CD4-positive, CD25-positive, alpha-beta regulatory T cell (primary cell): ENCODE measurements around the gene ATL1. TPM values are rescaled to one million over a fixed set of nuclear protein-coding genes. Genes with fewer than 3 reads are reported as not detected.
A peak's percentile ranks its signal among the peaks of the same experiment; 100 is the strongest.
"Not testable (repeated sequence)": the region's sequence is repeated elsewhere in the genome, so short reads cannot be mapped to it uniquely, and the experiment has no call there.

Experiments used
- ATAC-seq, 2 donors: fragments of 150-1000 bp; cut with Tn5 transposase; one replicate each; pipeline ENCODE4 v1.10.0; 2021; ENCODE audit warnings: low read depth in 2 of 2, moderate number of reproducible peaks in 2 of 2, moderate library complexity in 1 of 2
- DNase-seq, 3 donors: peaks; one replicate each; pipeline versions ENCODE4 v3.0.0 to v3.0.0-alpha.2; 2012 to 2022; ENCODE audit warnings: mixed read lengths in 1 of 3
- H3K27ac ChIP-seq: one replicate; pipeline ENCODE4 v1.7.0; 2013; ENCODE audit warnings: mild to moderate bottlenecking, low read length; ENCODE audit not compliant: insufficient read depth, poor library complexity, severe bottlenecking
- H3K27me3 ChIP-seq: one replicate; pipeline ENCODE4 v1.7.0; 2013; ENCODE audit warnings: low read length; ENCODE audit not compliant: control insufficient read depth, insufficient read depth
- H3K36me3 ChIP-seq: one replicate; pipeline ENCODE4 v1.7.0; 2013; ENCODE audit warnings: mild to moderate bottlenecking, low read length, moderate library complexity; ENCODE audit not compliant: control insufficient read depth, insufficient read depth
- H3K4me1 ChIP-seq: 2 replicates; pipeline ENCODE4 v1.7.0; 2013; ENCODE audit warnings: mild to moderate bottlenecking, low read length; ENCODE audit not compliant: insufficient read depth, control insufficient read depth, poor library complexity, severe bottlenecking
- H3K4me3 ChIP-seq: one replicate; pipeline ENCODE4 v1.7.0; 2013; ENCODE audit warnings: low read depth, mild to moderate bottlenecking, low read length, moderate library complexity
- H3K9me3 ChIP-seq, 2 experiments: 1 replicate in 1 of 2; 2 replicates in 1 of 2; pipeline ENCODE4 v1.7.0; 2013; ENCODE audit warnings: low read length in 2 of 2, mild to moderate bottlenecking in 1 of 2, moderate library complexity in 1 of 2; ENCODE audit not compliant: control insufficient read depth in 2 of 2
- H3K27ac Mint-ChIP-seq, 3 donors: one replicate each; pipeline ENCODE4 v1.8.0; 2020 to 2022; ENCODE audit warnings: mild to moderate bottlenecking in 3 of 3, mixed read lengths in 3 of 3, moderate library complexity in 2 of 3
- H3K27me3 Mint-ChIP-seq: one replicate; pipeline ENCODE4 v1.8.0; 2022; ENCODE audit warnings: mild to moderate bottlenecking, mixed read lengths
- H3K36me3 Mint-ChIP-seq: one replicate; pipeline ENCODE4 v1.8.0; 2020; ENCODE audit warnings: mixed read lengths
- H3K4me1 Mint-ChIP-seq, 4 donors: one replicate each; pipeline ENCODE4 v1.8.0; 2020 to 2022; ENCODE audit warnings: mixed read lengths in 4 of 4, mild to moderate bottlenecking in 1 of 4
- H3K4me3 Mint-ChIP-seq, 4 donors: one replicate each; pipeline ENCODE4 v1.8.0; 2020 to 2022; ENCODE audit warnings: mild to moderate bottlenecking in 4 of 4, mixed read lengths in 4 of 4, moderate library complexity in 3 of 4
- H3K9me3 Mint-ChIP-seq, 7 donors: one replicate each; pipeline ENCODE4 v1.8.0; 2020 to 2022; ENCODE audit warnings: mixed read lengths in 7 of 7, mild to moderate bottlenecking in 3 of 7, moderate library complexity in 2 of 7
- polyA plus RNA-seq, 4 donors: library from polyadenylated mRNA; unstranded; fragments of 300-500 nt; fragmentation: Illumina TruSeq; gene quantifications; one replicate each; pipeline ENCODE4 v1.2.3, GENCODE V29; 2021
- total RNA-seq: library from RNA; stranded (reverse); gene quantifications from one replicate; pipeline ENCODE4 v1.2.3, GENCODE V29; 2022

Gene ATL1
- total and polyA plus RNA-seq, 5 donors from 2014 or later: 0.62 to 1.6 (median 1.3) TPM

DNA sequence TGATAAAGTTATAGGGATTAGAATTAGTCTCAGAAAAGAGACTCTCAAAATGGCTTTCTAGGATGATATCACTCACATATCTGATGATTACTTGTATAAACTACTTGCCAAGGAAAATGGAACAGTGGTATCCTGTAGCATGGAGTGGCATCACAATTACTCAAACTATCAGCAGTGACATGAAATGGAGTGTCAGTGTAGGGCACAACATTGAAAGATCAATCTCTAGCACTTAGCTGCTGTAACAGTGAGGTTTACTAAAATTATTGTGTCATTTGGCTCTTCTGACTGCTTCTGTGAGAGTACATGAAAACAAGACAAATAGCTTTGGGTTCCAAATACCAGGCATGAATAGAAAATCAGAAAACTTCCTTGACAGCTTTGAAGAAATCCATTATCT is 20.9 kb upstream of the ATL1 start:
- peaks cover 12% of the 10 kb centered on the region for H3K27me3 Mint-ChIP-seq
- H3K36me3 ChIP-seq: no peaks in the 10 kb centered on the region
- ATAC-seq: no peak
- no peaks in the 10 kb centered on the region for H3K9me3 ChIP-seq
- H3K36me3 Mint-ChIP-seq: no peaks in the 10 kb centered on the region
- peaks cover 1% of the 10 kb centered on the region for H3K27me3 ChIP-seq
- H3K4me1 ChIP-seq: no peaks in the 10 kb centered on the region
- no peak overlapping the region for H3K27ac Mint-ChIP-seq
- H3K4me1 Mint-ChIP-seq: peaks cover 0 to 17% (median 8%) of the 10 kb centered on the region in 4 donors
- no peak overlapping the region for H3K27ac ChIP-seq
- no peak for DNase-seq
- no peak overlapping the region for H3K4me3 ChIP-seq
- H3K9me3 Mint-ChIP-seq: no peaks in the 10 kb centered on the region
- H3K4me3 Mint-ChIP-seq: no peak overlapping the region

DNA sequence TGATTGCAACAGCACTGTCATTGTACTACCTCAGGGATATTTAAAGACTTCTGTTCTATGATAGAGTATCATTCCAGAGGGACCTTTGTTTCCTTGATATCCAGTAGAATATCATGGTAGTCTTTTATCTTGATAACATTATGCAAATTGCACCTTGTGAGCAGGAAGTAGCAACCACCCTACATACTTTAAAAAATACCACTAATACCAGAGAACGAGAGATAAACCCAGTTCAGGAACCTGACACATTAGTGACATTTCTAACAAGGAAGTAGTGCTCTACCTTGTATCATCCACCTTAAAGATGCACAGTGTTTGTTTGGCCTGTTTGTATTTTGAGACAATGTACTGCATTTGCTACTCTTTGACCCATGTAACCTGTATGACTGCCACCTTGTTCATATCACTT is 18.8 kb upstream of the ATL1 start:
- Mint-ChIP-seq H3K36me3 (peaks cover 4% of the 10 kb centered on the region), H3K4me1 (peaks cover 0 to 16% (median 8%) of the 10 kb centered on the region in 4 donors), H3K4me3 (peak overlapping the region in 1 of 4 donors; percentile 7), H3K9me3 (no peaks in the 10 kb centered on the region), H3K27me3 (peaks cover 22% of the 10 kb centered on the region), H3K27ac (peak overlapping the region in 1 of 3 donors; percentile 9)
- Histone ChIP-seq H3K9me3 (no peaks in the 10 kb centered on the region), H3K36me3 (no peaks in the 10 kb centered on the region), H3K27me3 (peaks cover 7% of the 10 kb centered on the region), H3K4me1 (no peaks in the 10 kb centered on the region), H3K4me3 (no peak overlapping the region), H3K27ac (no peak overlapping the region)
- no peak for DNase-seq
- ATAC-seq: peak in 1 of 2 donors; percentile 55

DNA sequence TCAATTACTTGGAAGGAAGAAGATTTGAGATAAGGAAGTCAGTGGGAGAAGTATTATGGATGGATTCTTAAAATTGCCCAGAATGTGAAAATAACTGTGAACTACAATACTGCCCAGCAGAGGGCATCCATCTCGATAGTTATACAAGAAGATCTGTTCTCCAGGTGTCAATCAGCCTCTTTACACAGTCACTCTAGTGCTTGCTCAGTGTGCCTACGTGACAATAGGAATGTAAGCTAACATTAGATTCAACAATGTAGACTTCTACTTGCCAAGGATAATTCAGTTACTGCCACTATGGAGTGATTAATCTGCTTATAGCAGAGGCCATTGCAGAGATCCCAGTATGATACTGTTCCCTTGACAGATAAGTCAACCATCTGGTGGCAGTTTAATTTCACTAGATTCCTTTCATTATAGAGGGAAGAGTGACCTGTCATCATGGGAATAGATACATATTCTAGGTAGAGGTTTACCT is 17.0 kb upstream of the ATL1 start:
- no peak overlapping the region for H3K4me3 ChIP-seq
- H3K9me3 Mint-ChIP-seq: peaks cover 0 to 2% (median 0%) of the 10 kb centered on the region in 7 donors
- DNase-seq (peak; percentile 9 to 74 (median 45)), ATAC-seq (peak; percentile 70 to 76)
- H3K27ac ChIP-seq: no peak overlapping the region
- H3K4me1 ChIP-seq: no peaks in the 10 kb centered on the region
- peaks cover 0 to 16% (median 8%) of the 10 kb centered on the region in 4 donors for H3K4me1 Mint-ChIP-seq
- H3K27ac Mint-ChIP-seq: no peak overlapping the region
- peaks cover 22% of the 10 kb centered on the region for H3K27me3 Mint-ChIP-seq
- H3K27me3 ChIP-seq: peaks cover 7% of the 10 kb centered on the region
- H3K36me3 ChIP-seq: no peaks in the 10 kb centered on the region
- H3K9me3 ChIP-seq: no peaks in the 10 kb centered on the region
- H3K36me3 Mint-ChIP-seq: peaks cover 4% of the 10 kb centered on the region
- H3K4me3 Mint-ChIP-seq: no peak overlapping the region

DNA sequence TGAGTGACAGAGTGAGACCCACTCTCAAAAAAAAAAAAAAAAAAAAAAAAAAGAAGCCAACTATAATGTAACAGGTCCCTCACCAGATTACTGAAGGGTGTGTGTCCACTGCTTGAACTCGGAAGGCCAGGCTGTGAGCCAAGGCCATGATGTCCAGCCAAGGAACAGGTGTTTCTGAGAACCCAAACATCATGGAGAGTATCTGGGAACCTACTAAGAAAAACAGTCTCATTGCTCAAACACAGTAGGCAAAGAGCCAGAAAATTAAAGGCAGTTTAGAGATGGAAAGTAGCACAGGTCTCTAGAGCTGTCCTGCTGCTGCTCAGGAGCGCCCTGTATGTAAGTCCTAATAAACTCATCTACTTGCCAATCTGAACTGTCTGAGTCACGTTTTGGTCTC is 15.0 kb upstream of the ATL1 start:
- DNase-seq: no peak
- Mint-ChIP-seq H3K9me3 (peaks cover 0 to 2% (median 0%) of the 10 kb centered on the region in 7 donors), H3K4me3 (no peak overlapping the region)

DNA sequence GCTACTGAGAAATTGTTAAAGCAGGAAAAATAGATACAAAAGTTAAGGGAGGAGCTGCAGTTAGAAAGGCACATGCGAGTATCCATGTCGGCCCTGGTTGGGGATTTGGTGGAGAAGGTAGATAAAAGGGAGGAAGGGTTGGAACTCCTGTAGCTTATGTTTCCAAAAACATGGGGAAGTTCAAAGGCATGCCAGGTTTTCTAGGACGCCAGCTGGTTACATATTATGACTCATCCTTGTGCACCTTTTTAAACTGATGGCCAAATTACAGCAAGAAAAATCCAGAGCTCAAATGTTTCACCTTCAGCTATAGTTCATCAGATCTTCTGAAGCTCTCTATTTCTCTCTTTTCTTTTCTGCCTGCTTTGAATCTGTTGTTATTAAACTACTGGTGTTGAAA is 14.3 kb upstream of the ATL1 start:
- Mint-ChIP-seq H3K27ac (no peak overlapping the region), H3K36me3 (peaks cover 4% of the 10 kb centered on the region)

More for the DNA sequence above, 15.0 kb upstream of the ATL1 start:
- no peak for ATAC-seq
- Histone ChIP-seq H3K4me1 (no peaks in the 10 kb centered on the region), H3K36me3 (no peaks in the 10 kb centered on the region), H3K4me3 (no peak overlapping the region), H3K27ac (no peak overlapping the region), H3K27me3 (peaks cover 7% of the 10 kb centered on the region), H3K9me3 (no peaks in the 10 kb centered on the region)
- H3K4me1 Mint-ChIP-seq: peaks cover 0 to 16% (median 8%) of the 10 kb centered on the region in 4 donors
- peaks cover 4% of the 10 kb centered on the region for H3K36me3 Mint-ChIP-seq
- peaks cover 25% of the 10 kb centered on the region for H3K27me3 Mint-ChIP-seq
- no peak overlapping the region for H3K27ac Mint-ChIP-seq

DNA sequence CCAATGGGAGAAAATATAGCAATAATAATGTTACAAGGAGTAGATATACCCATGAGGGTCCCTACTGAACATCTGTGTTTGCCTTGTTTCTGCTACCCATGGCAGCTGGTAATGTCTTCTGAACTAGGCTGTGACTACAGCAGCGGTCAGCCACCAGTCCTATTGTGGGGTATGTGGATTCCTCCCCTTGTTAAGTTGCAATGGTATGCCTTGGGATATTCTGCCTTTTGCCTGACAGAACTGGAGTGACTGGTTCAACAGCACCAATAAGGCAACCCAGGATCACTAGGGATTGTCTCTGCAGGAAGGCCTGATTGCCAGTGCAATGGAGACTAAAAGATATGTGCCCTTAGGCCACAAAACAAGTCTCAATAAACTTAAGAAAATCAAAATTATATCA is 9.7 kb upstream of the ATL1 start:
- Histone ChIP-seq H3K9me3 (peaks cover 0 to 1% of the 10 kb centered on the region in 2 experiments), H3K4me1 (no peaks in the 10 kb centered on the region), H3K27me3 (peaks cover 19% of the 10 kb centered on the region), H3K36me3 (no peaks in the 10 kb centered on the region), H3K27ac (no peak overlapping the region), H3K4me3 (no peak overlapping the region)
- DNase-seq (no peak), ATAC-seq (no peak)
- Mint-ChIP-seq H3K4me3 (no peak overlapping the region), H3K36me3 (peaks cover 3% of the 10 kb centered on the region), H3K27ac (no peak overlapping the region), H3K9me3 (peaks cover 0 to 15% (median 5%) of the 10 kb centered on the region in 7 donors), H3K27me3 (peaks cover 33% of the 10 kb centered on the region), H3K4me1 (no peaks in the 10 kb centered on the region)

More for the DNA sequence above, 14.3 kb upstream of the ATL1 start:
- no peak overlapping the region for H3K4me3 Mint-ChIP-seq
- H3K4me1 Mint-ChIP-seq: peaks cover 0 to 16% (median 8%) of the 10 kb centered on the region in 4 donors
- peaks cover 28% of the 10 kb centered on the region for H3K27me3 Mint-ChIP-seq
- no peak for ATAC-seq
- peaks cover 11% of the 10 kb centered on the region for H3K27me3 ChIP-seq
- H3K4me1 ChIP-seq: no peaks in the 10 kb centered on the region
- no peak overlapping the region for H3K27ac ChIP-seq
- H3K36me3 ChIP-seq: no peaks in the 10 kb centered on the region
- peaks cover 0 to 2% (median 0%) of the 10 kb centered on the region in 7 donors for H3K9me3 Mint-ChIP-seq
- H3K9me3 ChIP-seq: no peaks in the 10 kb centered on the region
- no peak overlapping the region for H3K4me3 ChIP-seq
- DNase-seq: no peak

DNA sequence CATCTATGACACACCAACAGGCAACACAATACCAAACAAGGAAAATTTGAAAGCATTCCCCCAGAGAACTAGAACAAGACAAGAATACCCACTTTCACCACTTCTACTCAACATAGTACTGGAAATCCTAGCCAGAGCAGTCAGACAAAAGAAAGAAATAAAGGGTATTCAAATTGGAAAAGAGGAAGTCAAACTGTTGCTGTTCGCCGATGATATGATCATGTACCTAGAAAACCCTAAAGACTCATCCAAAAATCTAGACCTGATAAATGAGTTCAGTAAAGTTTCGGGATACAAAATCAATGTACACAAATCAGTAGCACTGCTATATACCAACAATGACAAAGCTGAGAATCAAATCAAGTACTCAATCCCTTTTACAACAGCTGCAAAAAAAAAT is 8.1 kb upstream of the ATL1 start:
- Mint-ChIP-seq H3K4me1 (no peaks in the 10 kb centered on the region), H3K4me3 (no peak overlapping the region), H3K9me3 (peaks cover 0 to 15% (median 5%) of the 10 kb centered on the region in 7 donors), H3K27me3 (peaks cover 43% of the 10 kb centered on the region), H3K27ac (no peak overlapping the region), H3K36me3 (no peaks in the 10 kb centered on the region)
- H3K27me3 ChIP-seq: peaks cover 18% of the 10 kb centered on the region
- H3K27ac ChIP-seq: no peak overlapping the region
- H3K9me3 ChIP-seq: peaks cover 0 to 1% of the 10 kb centered on the region in 2 experiments
- no peaks in the 10 kb centered on the region for H3K36me3 ChIP-seq
- DNase-seq (no peak), ATAC-seq (no peak)
- no peaks in the 10 kb centered on the region for H3K4me1 ChIP-seq
- no peak overlapping the region for H3K4me3 ChIP-seq

DNA sequence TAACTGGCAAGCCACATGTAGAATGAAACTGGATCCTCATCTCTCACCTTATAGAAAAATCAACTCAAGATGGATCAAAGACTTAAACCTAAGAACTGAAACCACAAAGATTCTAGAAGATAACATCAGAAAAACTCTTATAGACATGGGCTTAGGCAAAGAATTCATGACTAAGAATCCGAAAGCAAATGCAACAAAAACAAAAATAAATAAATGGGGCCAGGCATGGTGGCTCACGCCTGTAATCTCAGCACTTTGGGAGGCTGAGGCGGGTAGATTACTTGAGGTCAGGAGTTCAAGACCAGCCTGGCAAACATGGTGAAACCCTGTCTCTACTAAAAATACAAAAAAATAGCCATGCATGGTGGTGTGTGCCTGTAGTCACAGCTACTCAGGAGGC is 7.1 kb upstream of the ATL1 start:
- not testable (repeated sequence) for ATAC-seq, H3K27ac Mint-ChIP-seq, H3K4me1 Mint-ChIP-seq, H3K4me3 Mint-ChIP-seq, H3K9me3 ChIP-seq, H3K36me3 Mint-ChIP-seq, H3K4me1 ChIP-seq, H3K4me3 ChIP-seq, H3K36me3 ChIP-seq, H3K27ac ChIP-seq
- Mint-ChIP-seq H3K9me3 (peaks cover 0 to 15% (median 5%) of the 10 kb centered on the region in 7 donors), H3K27me3 (peaks cover 52% of the 10 kb centered on the region)
- peak in 1 of 3 donors; percentile 9 for DNase-seq
- peaks cover 27% of the 10 kb centered on the region for H3K27me3 ChIP-seq
